RWPE1 (cell line): ENCODE results near the gene TRAPPC2L.

ENCODE experiments used
- CTCF ChIA-PET: fragments of 350-600 bp; sonication (Branson Sonifier 250); formaldehyde crosslinking; extraction: SDS; loops from one replicate; lab custom pipeline; 2021; lab: Yijun Ruan, JAX
- POLR2A ChIA-PET: fragments of 400-600 bp; formaldehyde crosslinking; extraction: SDS; loops from one replicate; lab custom pipeline; 2020; ENCODE audit warnings: antibody characterized with exemption; ENCODE audit not compliant: low non-redundant PET; lab: Yijun Ruan, JAX
- DNase-seq: peaks from one replicate; pipeline ENCODE4 v3.0.0; 2012; ENCODE audit warnings: low spot score
- H3K27ac ChIP-seq: fragments of 450-650 bp; 2 replicates; pipeline ENCODE4 v1.5.1; 2017
- TF ChIP-seq, protein P1 (sequence below): fragments of 450-650 bp; conservative IDR thresholded peaks from 2 replicates; pipeline ENCODE4 v1.5.1; 2017; ENCODE audit warnings: low read depth, mild to moderate bottlenecking

The TRAPPC2L gene

DNA sequence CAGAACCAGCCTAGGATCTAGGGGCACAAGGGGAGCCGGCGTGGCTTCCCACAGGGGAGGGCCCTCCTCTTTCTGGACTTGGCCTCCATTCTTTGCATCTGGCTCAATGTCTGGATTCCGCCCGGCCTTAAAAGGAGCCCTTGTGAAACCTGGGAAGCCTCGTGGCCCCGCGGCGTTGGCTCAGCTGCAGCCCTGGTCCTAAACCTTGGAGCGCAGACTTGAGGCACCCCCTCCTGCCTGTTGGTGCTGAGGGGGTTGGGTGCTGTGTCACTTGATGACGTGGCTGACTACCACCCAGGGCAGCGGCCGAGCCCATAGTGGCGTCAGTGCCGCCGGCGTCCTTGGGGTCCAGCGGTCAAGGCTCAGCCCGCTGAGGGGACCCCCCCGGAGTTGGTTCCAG, 4.4 kb downstream of the TRAPPC2L start:
- TF ChIP-seq, protein P1, sequence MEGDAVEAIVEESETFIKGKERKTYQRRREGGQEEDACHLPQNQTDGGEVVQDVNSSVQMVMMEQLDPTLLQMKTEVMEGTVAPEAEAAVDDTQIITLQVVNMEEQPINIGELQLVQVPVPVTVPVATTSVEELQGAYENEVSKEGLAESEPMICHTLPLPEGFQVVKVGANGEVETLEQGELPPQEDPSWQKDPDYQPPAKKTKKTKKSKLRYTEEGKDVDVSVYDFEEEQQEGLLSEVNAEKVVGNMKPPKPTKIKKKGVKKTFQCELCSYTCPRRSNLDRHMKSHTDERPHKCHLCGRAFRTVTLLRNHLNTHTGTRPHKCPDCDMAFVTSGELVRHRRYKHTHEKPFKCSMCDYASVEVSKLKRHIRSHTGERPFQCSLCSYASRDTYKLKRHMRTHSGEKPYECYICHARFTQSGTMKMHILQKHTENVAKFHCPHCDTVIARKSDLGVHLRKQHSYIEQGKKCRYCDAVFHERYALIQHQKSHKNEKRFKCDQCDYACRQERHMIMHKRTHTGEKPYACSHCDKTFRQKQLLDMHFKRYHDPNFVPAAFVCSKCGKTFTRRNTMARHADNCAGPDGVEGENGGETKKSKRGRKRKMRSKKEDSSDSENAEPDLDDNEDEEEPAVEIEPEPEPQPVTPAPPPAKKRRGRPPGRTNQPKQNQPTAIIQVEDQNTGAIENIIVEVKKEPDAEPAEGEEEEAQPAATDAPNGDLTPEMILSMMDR, result no peak
- POLR2A ChIA-PET, result no interaction called here
- DNase-seq, result no peak
- H3K27ac ChIP-seq, result 0 out of 2 replicates have a peak overlapping the region, but pooled peaks have one; percentile 2
- CTCF ChIA-PET, result interaction anchor here (0.7 kb wide), 1 partner anchor 45 kb away, joined by 3 read pairs; no protein-coding TSS in a partner anchor

DNA sequence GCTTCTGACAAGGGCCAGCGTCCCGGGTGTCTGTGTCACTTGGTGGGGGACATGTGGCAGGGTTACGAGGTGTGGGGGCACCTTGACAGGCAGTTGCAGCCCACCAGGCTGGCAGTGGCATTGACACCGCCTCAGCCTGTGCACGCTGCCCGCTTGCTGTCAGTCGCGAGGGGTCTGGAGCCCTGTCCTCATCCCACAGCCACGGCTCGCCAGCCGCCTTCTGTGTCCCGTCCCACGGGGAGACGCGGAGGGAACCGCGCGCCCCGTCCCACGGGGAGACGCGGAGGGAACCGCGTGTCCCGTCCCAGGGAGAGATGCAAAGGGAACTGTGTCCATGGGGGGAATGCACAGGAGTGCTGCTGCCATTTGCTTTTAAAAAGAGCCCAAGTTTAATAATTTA, 6.0 kb downstream of the TRAPPC2L start:
- ChIA-PET CTCF (interaction anchor here (0.6 kb wide), 1 partner anchor 275 kb away, joined by 3 read pairs; no protein-coding TSS in a partner anchor), POLR2A (no interaction called here)
- no peak for DNase-seq
- TF ChIP-seq, protein P1, result no peak
- H3K27ac ChIP-seq, result peak overlapping the region; percentile 5; the same call in 1 of the 2 replicates

DNA sequence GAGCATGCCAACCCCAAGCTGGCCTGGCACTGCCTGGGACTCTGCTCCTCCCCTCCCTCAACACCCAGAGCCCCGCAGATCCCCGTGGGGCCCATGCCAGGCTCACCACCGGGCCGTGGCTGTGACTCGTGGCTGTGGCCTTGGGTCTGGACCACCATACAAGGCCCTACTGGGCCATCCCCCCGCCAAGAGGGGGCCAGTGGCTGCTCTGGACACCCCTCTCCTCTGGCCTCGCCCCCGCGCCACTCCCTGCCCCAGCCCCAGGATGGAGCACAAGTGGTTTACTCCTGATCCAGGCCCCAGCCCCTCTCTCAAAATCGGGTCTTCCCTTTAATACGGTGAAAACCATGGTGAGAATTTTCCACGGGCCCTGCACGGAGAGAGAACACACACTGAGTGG, 6.5 kb downstream of the TRAPPC2L start:
- TF ChIP-seq, protein P1, result no peak
- ChIA-PET CTCF (no interaction called here), POLR2A (no interaction called here)
- no peak overlapping the region; the same call in 1 of the 2 replicates for H3K27ac ChIP-seq
- DNase-seq, result no peak

DNA sequence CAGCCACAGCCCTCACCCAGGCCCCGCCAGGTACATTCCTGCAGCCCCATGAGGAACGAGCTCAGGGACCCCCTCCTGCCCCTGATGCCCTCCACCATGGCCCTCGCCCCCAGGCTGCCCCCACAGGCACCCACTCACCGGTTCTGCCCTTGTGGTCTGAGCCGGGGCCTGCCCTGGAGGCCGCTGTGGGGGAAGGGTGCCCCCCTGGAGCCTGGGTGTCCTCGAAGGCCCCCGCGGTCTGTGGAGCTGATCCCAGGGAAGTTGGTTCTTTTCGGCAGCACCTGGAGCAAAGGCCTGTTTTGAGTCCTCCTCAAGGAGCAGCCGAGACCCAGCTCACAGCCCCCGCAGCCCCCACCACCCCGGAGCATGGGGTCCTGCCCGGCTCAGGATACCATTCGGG, 7.2 kb downstream of the TRAPPC2L start:
- TF ChIP-seq, protein P1, result no peak
- no peak for DNase-seq
- H3K27ac ChIP-seq, result no peak overlapping the region
- ChIA-PET CTCF (no interaction called here), POLR2A (no interaction called here)

DNA sequence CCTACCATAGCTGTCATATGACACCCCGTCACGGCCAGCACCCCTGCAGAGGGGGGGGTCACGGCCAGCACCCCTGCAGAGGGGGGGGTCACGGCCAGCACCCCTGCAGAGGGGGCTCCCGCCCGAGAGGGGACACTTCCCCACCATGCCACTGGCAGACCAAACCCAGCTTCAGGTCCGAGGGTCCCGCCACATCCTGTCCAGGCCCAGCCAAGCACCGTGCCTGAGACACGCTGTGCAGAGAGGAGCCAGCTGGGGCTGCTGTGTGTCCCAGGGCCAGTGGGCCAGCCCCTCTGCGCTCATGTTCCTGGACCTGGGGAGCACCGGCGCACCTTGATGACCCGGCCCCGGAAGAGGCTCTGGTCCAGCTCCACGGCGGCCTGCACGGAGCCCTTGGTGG, 7.6 kb downstream of the TRAPPC2L start:
- no peak for DNase-seq
- ChIA-PET POLR2A (no interaction called here), CTCF (no interaction called here)
- TF ChIP-seq, protein P1, result no peak
- no peak overlapping the region for H3K27ac ChIP-seq

DNA sequence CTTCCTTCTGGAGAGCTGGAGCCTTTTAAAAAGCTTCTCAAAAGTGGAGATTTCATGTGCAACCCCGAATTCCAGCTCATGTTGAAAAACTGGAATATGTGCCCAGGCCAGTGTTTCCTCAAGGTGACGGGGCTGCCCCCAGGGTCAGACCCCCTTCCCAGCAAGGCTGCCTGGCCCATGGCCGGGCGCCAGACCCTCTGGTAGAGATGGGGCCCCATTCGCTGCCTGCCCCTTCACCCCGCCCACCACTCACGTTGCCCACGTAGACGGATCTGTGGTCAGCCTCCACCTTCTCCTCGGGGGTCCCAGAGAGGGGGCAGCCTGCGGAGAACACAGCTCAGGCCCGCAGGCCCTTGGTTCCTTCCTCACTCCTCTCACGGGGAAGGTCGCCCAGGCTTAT, 8.4 kb downstream of the TRAPPC2L start:
- no peak for DNase-seq
- no peak overlapping the region for H3K27ac ChIP-seq
- TF ChIP-seq, protein P1, result no peak
- ChIA-PET CTCF (no interaction called here), POLR2A (interaction anchor here (0.7 kb wide), 1 partner anchor 57 kb away, joined by 3 read pairs; no protein-coding TSS in a partner anchor)
